PFSK-1 (cell line): ENCODE measurements around the gene ARL15.

Source experiments
- FOXP2 ChIP-seq: optimal IDR thresholded peaks from 2 replicates; pipeline ENCODE3; 2011; ENCODE audit warnings: borderline replicate concordance, control low read depth, inconsistent platforms; ENCODE audit not compliant: insufficient read depth; ENCODE audit errors: extremely low read length, extremely low read depth
- POLR2AphosphoS5 ChIP-seq: IDR thresholded peaks from 2 replicates; pipeline ENCODE4 v1.6.1; 2012; ENCODE audit warnings: low read depth, mild to moderate bottlenecking, control low read depth, low read length, moderate library complexity
- SIN3A ChIP-seq: IDR thresholded peaks from 2 replicates; pipeline ENCODE4 v1.6.1; 2012; ENCODE audit warnings: mild to moderate bottlenecking, low read length, moderate library complexity, borderline replicate concordance; ENCODE audit not compliant: insufficient read depth
- TAF1 ChIP-seq: IDR thresholded peaks from 2 replicates; pipeline ENCODE4 v1.6.1; 2012; ENCODE audit warnings: low read length, control low read depth, borderline replicate concordance; ENCODE audit not compliant: insufficient read depth
- TF ChIP-seq, protein P1 (sequence below), 2 experiments: IDR thresholded peaks; 2 replicates each; pipeline versions ENCODE4 v1.6.1 to v1.8.0; 2011 to 2012; ENCODE audit warnings: low read depth in 2 of 2, low read length in 2 of 2, control low read depth in 1 of 2, inconsistent platforms in 1 of 2, mild to moderate bottlenecking in 1 of 2, moderate library complexity in 1 of 2; ENCODE audit not compliant: insufficient read depth in 1 of 2

ARL15 gene

DNA sequence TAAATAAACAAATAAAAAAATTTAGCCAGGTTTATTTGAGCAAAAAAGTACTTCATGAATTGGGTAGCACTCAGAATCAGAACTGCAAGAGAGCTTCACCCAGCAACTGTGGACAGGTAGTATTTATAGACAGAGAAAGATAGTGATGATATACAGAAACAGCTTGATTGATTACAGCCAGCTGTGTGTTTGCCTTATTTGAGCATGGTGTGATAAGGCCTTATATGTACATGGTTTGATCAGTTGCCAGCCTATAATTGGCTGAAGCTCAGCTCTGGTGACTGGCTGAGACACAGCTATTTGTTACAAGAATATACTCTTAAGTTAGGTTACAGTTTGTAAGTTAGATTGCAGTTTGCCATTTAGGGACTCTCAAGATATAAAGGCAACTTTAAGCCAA is 34.3 kb upstream of the ARL15 start:
- TF ChIP-seq SIN3A (no peak), TAF1 (no peak), POLR2AphosphoS5 (no peak), FOXP2 (no peak)
- TF ChIP-seq, protein P1, sequence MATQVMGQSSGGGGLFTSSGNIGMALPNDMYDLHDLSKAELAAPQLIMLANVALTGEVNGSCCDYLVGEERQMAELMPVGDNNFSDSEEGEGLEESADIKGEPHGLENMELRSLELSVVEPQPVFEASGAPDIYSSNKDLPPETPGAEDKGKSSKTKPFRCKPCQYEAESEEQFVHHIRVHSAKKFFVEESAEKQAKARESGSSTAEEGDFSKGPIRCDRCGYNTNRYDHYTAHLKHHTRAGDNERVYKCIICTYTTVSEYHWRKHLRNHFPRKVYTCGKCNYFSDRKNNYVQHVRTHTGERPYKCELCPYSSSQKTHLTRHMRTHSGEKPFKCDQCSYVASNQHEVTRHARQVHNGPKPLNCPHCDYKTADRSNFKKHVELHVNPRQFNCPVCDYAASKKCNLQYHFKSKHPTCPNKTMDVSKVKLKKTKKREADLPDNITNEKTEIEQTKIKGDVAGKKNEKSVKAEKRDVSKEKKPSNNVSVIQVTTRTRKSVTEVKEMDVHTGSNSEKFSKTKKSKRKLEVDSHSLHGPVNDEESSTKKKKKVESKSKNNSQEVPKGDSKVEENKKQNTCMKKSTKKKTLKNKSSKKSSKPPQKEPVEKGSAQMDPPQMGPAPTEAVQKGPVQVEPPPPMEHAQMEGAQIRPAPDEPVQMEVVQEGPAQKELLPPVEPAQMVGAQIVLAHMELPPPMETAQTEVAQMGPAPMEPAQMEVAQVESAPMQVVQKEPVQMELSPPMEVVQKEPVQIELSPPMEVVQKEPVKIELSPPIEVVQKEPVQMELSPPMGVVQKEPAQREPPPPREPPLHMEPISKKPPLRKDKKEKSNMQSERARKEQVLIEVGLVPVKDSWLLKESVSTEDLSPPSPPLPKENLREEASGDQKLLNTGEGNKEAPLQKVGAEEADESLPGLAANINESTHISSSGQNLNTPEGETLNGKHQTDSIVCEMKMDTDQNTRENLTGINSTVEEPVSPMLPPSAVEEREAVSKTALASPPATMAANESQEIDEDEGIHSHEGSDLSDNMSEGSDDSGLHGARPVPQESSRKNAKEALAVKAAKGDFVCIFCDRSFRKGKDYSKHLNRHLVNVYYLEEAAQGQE (IDR thresholded peaks at IDR 0.05; ENCODE audit: insufficient read depth in 1 of 2, low read depth in 2 of 2, low read length in 2 of 2) = no peak

DNA sequence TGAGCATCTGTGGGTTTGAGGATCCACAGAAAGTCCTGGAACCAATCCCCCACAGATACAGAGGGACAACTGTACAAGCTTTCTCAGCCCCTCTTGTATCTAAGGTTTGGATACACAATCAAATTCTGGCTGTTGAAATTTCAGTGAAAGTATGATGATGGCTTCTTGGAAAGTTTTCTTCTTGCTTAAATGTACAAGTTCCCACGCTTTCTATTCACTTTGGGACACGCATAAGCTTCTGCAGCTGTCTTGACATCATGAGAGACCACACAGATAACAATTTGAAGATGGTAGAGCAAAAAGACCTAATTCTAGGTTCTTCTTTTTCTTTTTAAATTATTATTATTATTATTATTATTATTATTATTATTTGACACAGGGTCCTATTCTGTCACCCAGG is 31.6 kb upstream of the ARL15 start:
- TF ChIP-seq POLR2AphosphoS5 = no peak
- no peak for TF ChIP-seq SIN3A
- TF ChIP-seq, protein P1 (IDR thresholded peaks at IDR 0.05; ENCODE audit: insufficient read depth in 1 of 2, low read depth in 2 of 2, low read length in 2 of 2) = no peak
- no peak for TF ChIP-seq FOXP2
- TF ChIP-seq TAF1 = no peak

DNA sequence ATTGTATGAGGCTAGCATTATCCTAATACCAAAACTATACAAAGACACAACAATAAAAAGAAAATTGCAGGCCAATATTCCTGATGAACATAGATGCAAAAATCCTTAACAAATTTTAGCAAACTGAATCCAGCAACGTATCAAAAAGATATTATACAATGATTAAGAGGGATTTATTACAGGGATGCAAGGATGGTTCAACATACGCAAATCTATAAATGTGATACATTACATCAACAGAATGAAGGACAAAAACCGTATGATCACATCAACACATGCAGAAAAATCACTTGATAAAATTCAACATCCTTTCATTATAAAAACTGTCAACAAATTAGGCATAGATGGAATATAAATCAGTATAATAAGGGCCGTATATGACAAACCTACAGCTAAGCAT is 27.1 kb upstream of the ARL15 start:
- no peak for TF ChIP-seq SIN3A
- TF ChIP-seq TAF1 = no peak
- TF ChIP-seq POLR2AphosphoS5 = no peak
- TF ChIP-seq, protein P1 (IDR thresholded peaks at IDR 0.05; ENCODE audit: insufficient read depth in 1 of 2, low read depth in 2 of 2, low read length in 2 of 2) = no peak
- no peak for TF ChIP-seq FOXP2

DNA sequence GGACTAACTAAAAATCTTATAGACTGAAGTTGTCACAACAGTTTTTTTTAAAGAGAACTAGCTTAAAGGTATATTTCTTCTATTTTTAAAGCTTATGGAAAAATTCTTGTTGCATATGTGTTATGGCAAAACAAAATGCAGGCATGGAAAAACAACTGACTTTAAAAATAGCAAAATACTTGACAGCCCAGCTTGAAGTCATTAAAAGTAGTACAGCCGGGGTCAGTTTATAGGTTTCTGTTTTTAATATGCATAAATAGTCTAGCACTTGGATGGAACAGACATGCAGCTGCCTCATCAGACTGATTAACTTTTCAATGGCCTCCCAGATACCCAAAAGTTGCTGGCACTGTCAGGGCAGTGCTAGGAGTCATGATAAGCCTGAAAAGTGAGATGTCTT is 22.3 kb upstream of the ARL15 start:
- no peak for TF ChIP-seq SIN3A
- no peak for TF ChIP-seq TAF1
- no peak for TF ChIP-seq POLR2AphosphoS5
- TF ChIP-seq, protein P1 (IDR thresholded peaks at IDR 0.05; ENCODE audit: insufficient read depth in 1 of 2, low read depth in 2 of 2, low read length in 2 of 2) = no peak
- TF ChIP-seq FOXP2 = no peak
